GM21390 (cell line): ENCODE measurements around the gene MAST4.
"Not testable (repeated sequence)": the region's sequence is repeated elsewhere in the genome, so short reads cannot be mapped to it uniquely, and the experiment has no call there.

ENCODE experiments used
- ATAC-seq: cut with Tn5 transposase; IDR thresholded peaks from one replicate; pipeline ENCODE4 v1.9.1; 2021; ENCODE audit not compliant: unreplicated experiment

Gene MAST4

DNA sequence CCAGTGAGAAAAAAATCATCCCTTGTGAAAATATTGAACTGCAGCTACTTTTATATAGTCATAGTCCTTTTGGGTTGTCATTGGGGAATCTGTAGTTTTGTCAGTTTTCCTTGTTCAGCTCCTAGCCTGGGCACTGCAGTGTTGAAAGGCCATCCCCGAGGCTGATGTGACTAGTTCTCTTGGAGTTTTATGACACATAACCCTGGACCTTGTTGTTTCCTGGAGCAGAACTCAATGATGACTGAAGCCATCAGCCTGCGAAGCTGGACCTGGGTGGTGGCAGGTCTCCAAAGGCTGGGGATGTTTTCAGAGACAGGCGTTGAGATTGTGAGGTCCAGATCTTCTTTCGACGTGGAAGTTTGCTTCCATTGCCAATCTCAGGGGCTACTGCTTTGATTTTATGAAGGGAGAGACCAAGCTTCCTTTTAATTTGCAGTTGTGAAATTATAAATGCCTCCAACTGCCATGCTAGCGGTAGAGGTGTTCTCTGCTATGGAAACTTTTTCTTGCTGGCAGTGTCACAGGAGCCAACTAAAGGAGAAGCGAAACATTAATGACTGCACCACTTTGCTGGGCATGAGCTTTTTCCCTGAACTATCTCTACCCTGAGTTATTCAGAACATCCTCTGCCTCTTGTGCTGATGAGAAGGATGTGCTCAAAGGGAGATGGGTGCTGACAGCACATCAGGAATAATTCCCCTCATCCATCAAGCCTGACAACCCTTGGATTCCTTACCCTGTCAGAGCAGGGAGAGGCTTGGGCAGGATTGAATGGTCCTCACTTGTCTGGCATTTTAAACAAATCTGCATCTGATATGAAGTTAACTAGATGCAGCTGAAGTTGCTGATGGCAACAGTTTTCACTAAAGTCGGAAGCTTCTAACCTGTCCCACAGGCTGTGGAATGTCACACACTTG is 209.6 kb downstream of the MAST4 start:
- no peak for ATAC-seq

DNA sequence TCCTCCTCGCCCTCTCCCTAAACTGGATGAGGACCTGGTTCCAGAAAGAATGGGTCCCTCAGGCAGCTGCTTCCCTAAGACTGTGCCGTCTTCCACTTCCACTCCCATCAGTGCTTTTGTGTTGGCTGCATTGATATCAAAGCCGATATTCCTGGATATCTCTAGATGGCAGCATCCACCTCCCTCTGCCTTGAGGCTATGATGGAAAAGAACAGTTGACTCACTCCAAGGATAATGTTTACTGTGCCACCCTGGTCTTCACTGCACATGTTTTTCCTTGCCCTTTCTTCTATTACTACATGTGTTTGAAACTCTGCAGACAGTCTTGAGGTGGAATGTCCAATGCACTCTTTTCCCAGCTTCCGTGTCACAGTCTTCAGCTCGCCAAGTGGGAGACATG is 211.6 kb downstream of the MAST4 start:
- no peak for ATAC-seq

DNA sequence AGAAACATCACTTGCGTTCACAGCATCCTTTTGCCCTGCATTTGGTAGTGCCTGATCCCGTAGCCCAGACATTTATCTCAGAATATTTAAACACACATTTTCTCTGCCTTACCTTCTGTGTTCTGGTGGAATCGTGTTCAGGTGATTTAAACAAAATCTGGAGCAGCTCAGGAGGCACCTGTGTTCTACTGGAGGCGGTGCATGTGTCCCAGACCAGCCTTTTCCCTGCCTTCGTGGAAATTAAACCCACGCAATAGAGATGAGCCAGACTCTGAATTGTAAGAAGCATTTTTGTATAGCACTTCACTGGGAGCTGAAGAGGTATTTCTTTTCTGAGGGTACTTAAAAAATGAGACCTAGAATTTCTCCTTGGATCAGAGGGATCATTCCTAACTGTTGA is 212.5 kb downstream of the MAST4 start:
- ATAC-seq = no peak

GRCh38 chr5:66810151-66810550 is 214.0 kb downstream of the MAST4 start:
- ATAC-seq = no peak

GRCh38 chr5:66810848-66811261 is 214.7 kb downstream of the MAST4 start:
- ATAC-seq = no peak

GRCh38 chr5:66812291-66812690 is 216.1 kb downstream of the MAST4 start:
- no peak for ATAC-seq

- ATAC-seq = no peak
These were observed 217.1 kb downstream of the MAST4 start for GRCh38 chr5:66813306-66813705.

- ATAC-seq = no peak
These were observed 218.2 kb downstream of the MAST4 start for GRCh38 chr5:66814146-66814991.

DNA sequence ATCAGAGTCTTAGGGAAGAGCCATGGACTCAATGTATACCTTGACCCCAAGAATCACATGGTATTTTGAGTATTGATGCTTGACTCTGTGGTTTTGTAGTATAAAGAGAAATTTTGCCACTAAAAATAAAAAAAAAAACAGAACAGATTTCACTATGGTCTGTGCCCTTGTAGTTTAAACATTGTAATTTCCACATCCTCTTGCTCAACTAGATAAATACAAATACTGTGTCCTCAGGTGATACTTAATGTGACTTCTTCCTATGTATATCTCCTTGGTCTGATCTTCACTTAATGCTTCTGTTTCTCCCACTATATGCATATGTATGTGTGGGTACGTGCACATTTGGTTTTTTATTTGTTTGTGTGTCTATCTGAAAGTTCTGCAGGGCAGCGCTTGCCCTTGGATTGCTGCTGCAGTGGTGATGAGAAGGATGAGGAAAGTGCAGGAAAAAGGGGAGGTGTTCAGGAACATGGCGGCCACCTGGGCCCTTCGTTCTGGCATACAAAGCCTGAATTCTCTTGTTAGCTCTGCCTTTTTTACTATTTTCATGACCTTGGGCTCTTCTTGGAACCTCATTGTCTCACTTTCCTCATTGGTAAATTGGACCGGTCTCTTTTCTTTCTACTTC is 222.2 kb downstream of the MAST4 start:
- no peak for ATAC-seq

GRCh38 chr5:66818935-66819328 is 222.7 kb downstream of the MAST4 start:
- ATAC-seq = no peak

- ATAC-seq = no peak
These were observed 224.5 kb downstream of the MAST4 start for GRCh38 chr5:66820630-66821207.

- no peak for ATAC-seq
These were observed 225.7 kb downstream of the MAST4 start for GRCh38 chr5:66821688-66822429.

DNA sequence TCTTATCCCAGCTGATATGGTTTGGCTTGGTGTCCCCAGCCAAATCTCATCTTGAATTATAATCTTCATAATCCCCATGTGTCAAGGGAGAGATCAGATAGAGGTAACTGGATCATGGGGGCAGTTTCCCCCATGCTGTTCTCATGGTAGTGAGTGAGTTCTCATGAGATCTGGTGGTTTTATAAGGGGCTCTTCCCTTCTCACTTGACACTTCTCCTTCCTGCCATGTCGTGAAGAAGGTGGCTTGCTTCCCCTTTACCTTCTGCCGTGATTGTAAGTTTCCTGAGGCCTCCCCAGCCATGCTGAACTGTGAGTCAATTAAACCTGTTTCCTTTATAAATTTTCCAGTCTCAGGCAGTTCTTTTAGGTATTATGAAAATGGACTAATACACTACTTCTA is 226.7 kb downstream of the MAST4 start:
- not testable (repeated sequence) for ATAC-seq

DNA sequence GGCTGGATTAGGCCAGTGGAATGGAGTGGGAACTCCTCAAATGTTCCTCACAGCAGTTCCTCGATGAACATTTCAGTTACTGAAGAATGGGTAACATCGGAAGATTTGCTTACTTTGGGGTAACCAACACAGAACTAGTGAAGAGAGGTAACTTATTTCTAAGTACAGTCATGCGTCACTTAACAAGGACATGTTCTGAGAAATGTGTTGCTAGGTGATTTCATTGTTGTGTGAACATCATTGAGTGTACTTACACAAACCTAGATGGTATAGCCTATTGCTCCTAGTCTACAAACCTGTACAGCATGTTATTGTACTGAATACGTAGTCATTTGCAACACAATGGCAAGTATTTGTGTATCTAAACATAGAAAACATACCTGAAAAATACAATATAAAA is 228.3 kb downstream of the MAST4 start:
- ATAC-seq = no peak

- ATAC-seq = no peak
These were observed 230.1 kb downstream of the MAST4 start for GRCh38 chr5:66826263-66826662.

DNA sequence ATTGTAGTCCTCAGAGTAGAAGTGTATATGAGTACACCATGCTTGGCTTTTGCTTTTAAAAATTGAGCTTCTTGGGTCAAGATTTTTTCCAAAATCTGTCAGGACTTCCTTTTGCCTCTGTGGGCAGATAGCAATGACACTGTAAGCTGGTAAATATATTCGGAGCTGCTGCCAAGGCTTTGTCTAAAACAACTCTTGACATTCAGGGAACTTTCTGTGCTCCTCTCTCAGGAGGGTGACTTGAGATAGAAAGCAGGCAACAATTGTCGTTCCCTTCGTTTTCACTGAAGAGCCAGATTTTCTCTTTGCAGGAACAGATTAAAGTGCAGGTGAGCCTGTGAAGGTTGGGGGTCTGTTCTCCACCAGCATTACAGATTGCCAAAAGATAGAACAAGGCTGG is 230.5 kb downstream of the MAST4 start:
- ATAC-seq = no peak

GRCh38 chr5:66828046-66828547 is 231.9 kb downstream of the MAST4 start:
- ATAC-seq = peak; percentile 21

DNA sequence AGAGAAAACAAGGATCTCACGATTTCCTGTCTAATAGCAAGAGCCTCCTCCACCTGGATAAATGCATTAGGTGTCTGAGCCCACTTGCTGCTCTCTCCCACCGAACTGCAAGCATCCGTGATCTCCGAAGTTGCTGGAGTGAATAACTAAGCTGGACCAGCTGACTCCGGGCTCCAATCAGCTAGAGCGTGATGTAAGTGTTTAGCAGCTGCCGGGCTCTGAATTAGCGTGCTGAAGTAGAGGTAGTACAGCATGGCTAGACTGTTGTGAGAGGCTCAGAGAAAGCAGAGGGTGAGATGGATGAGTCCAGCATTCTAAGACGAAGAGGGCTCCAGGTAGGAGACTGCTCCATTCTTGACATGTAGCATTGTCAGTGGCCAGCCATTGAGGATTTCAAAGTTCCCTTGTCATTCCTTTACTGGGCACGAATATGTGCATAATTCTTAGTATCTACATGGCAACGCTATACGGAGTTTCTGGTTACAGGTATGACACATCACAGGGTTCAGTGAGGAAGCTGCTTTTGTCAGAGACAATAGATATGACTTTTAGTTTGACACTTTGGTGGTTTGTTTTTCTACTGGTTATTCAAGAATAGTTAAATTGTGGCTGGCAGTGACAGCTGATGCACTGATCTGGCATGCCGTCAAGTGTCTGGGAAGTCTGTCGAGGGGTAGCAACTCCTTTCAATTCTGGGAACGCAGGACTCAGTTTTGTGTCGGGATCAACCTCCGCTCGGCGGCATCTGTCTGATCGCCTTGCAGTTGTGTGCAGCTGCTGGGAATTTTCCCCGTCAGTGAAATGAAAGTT is 232.6 kb downstream of the MAST4 start:
- ATAC-seq = peak; percentile 68

DNA sequence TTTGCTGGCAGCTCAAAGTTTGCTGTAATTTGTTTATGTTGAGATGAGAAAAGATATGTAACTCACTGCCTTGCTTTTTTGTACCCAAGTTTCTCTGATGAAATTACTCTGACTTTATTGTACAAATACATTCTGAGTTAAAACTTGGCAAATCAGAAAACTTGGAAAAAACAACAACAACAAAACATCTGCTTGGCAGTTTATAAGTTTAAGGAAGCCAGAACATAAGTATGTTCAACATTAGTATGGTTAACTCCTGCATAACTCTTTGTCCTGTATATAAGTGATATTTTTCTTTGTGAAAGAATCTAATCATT is 233.1 kb downstream of the MAST4 start:
- no peak for ATAC-seq

- no peak for ATAC-seq
These were observed 233.6 kb downstream of the MAST4 start for GRCh38 chr5:66829826-66830225.
